BLaER1 (cell line): ENCODE measurements around the gene SLC38A3.
A peak's percentile ranks its signal among the peaks of the same experiment; 100 is the strongest.
"Not testable (repeated sequence)": the region's sequence is repeated elsewhere in the genome, so short reads cannot be mapped to it uniquely, and the experiment has no call there.

Experiments used
- H3K27ac ChIP-seq: shearing (Covaris generic); formaldehyde crosslinking; 2 replicates; pipeline ENCODE4 v1.8.1; 2022
- H3K27me3 ChIP-seq: shearing (Covaris generic); formaldehyde crosslinking; 2 replicates; pipeline ENCODE4 v1.8.1; 2022
- H3K36me3 ChIP-seq: shearing (Covaris generic); formaldehyde crosslinking; 2 replicates; pipeline ENCODE4 v1.8.1; 2022
- H3K4me1 ChIP-seq: shearing (Covaris generic); formaldehyde crosslinking; 2 replicates; pipeline ENCODE4 v1.8.1; 2022
- H3K4me2 ChIP-seq: shearing (Covaris generic); formaldehyde crosslinking; 2 replicates; pipeline ENCODE4 v1.8.1; 2022
- H3K4me3 ChIP-seq: shearing (Covaris generic); formaldehyde crosslinking; 2 replicates; pipeline ENCODE4 v1.8.1; 2022
- H3K9ac ChIP-seq: shearing (Covaris generic); formaldehyde crosslinking; 2 replicates; pipeline ENCODE4 v1.8.1; 2022
- H3K9me3 ChIP-seq: shearing (Covaris generic); formaldehyde crosslinking; 2 replicates; pipeline ENCODE4 v1.8.1; 2022
- H4K20me1 ChIP-seq: shearing (Covaris generic); formaldehyde crosslinking; 2 replicates; pipeline ENCODE4 v1.8.1; 2022
- Cebpa-rat ChIP-seq: shearing (Covaris generic); IDR thresholded peaks from 2 replicates; pipeline ENCODE4 v1.8.1; 2022

The SLC38A3 gene

DNA sequence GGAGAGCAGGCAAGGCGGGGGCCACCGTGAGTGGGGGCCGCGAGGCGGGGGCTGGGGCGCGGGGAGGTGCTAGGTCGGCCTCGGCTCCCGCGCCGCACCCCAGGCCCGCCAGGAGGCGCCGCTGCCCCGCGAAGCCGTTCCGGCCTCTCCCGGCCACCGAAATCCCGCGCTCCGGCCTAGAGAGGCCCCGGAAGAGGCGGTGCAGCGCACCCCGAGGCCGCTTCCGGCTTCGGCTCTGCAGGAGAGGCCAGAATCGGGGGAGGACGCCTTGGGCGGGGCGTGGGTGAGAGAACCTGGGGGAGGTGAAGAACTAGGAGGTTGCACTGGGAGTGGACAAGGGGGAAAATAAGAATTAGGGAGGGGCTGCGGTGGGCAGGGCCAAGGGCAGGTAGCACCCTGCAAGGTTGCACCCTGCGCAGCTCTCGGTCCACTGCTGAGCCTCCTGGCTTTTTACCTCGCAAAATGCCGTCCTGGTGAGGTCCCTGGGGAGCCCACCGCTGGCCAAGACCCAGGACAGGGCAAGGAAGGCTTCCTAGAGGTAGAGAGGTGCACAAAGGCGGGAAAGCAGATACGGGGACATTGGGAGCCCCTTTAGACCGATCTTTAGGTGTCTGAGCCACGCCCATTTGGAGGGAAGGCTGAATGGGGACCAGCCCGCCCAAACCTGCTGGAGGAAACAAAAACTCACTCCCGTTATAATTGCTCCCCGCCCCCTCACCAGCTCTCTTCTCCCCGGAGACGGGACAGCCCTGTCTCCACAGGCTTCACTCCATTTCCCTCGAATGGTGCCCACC is 22.5 kb downstream of the SLC38A3 start:
- no peak for TF ChIP-seq Cebpa-rat
- Histone ChIP-seq H3K9ac (peak overlapping the region; percentile 79), H4K20me1 (no peaks in the 10 kb centered on the region), H3K27me3 (peaks cover 10% of the 10 kb centered on the region; the same call in 1 of the 2 replicates), H3K4me2 (peak overlapping the region; percentile 88), H3K36me3 (no peaks in the 10 kb centered on the region), H3K4me1 (peaks cover 34% of the 10 kb centered on the region), H3K4me3 (peak overlapping the region; percentile 79), H3K9me3 (no peaks in the 10 kb centered on the region), H3K27ac (peak overlapping the region; percentile 74)

GRCh38 chr3:50228184-50228763 is 23.2 kb downstream of the SLC38A3 start:
- peaks cover 34% of the 10 kb centered on the region for H3K4me1 ChIP-seq
- H3K27me3 ChIP-seq = peaks cover 10% of the 10 kb centered on the region; the same call in 1 of the 2 replicates
- peak overlapping the region; percentile 79 for H3K4me3 ChIP-seq
- H3K4me2 ChIP-seq = peak overlapping the region; percentile 88
- H3K9ac ChIP-seq = peak overlapping the region; percentile 79
- not testable (repeated sequence) for H4K20me1 ChIP-seq, H3K9me3 ChIP-seq, H3K36me3 ChIP-seq
- H3K27ac ChIP-seq = peak overlapping the region; percentile 74

DNA sequence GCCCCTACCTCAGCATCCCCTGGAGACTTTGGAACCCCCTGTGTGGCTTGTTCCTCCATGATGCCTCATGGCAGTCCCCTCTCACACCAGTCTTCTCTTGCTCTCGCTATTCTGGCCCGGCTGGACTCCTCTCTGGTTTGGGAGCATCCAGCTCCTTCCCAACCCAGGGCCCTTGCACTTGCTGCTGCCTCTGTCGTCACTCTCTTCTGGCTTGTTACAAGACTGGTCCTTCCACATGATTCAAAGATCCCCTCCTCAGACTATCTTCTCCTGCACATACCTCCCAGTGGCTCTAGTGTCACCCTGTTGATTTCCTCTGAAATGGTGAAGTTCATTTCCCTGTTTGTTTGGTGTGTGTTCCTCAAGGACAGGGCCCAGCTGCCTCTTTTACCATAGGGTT is 24.4 kb downstream of the SLC38A3 start:
- Histone ChIP-seq H3K4me2 (no peak overlapping the region), H3K36me3 (no peaks in the 10 kb centered on the region), H3K4me3 (no peak overlapping the region), H3K27me3 (peaks cover 3% of the 10 kb centered on the region; the same call in 1 of the 2 replicates), H3K4me1 (peaks cover 41% of the 10 kb centered on the region), H4K20me1 (no peaks in the 10 kb centered on the region), H3K27ac (peak overlapping the region; percentile 30; the same call in 1 of the 2 replicates), H3K9ac (no peak overlapping the region), H3K9me3 (no peaks in the 10 kb centered on the region)
- TF ChIP-seq Cebpa-rat = no peak

DNA sequence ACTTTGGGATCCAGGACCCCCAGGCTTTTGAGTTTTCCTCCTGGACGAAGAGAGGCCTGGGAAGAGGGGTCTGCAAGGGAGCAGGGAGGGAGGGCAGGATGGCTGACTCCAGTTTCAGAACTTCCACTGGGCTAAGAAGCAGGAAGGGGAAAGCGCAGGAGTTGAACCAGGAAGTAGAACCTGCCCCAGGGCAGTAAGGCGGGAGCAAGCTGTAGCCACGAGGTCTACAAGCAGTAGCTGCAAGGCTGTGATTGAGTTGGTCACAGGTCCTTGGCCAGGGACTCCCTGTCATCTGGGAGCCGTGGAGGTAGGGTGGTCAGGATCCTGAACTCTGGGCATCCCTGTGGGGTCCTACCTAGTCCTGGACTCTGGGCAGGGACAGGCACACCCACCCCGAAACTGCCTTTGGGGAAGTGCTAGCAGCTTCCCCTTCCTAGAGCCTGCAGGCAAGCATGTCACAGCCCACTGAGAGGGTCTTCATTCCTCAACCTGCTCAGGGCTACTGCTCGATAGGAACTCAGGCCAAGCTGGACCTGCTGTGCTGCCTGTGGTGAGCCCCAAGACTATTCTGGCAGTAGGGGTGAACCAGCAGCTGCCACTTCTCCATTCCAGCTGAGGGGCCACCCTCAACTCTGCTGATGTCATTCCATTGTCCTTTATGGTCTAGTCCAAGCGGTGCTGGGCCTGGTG is 25.2 kb downstream of the SLC38A3 start:
- H3K9ac ChIP-seq = no peak overlapping the region
- H3K4me2 ChIP-seq = no peak overlapping the region
- TF ChIP-seq Cebpa-rat = no peak

GRCh38 chr3:50230794-50231125 is 25.7 kb downstream of the SLC38A3 start:
- Histone ChIP-seq H3K9ac (no peak overlapping the region), H3K36me3 (no peaks in the 10 kb centered on the region), H3K27me3 (no peaks in the 10 kb centered on the region), H3K27ac (no peak overlapping the region), H3K4me2 (no peak overlapping the region), H3K4me3 (no peak overlapping the region), H3K9me3 (no peaks in the 10 kb centered on the region), H4K20me1 (no peaks in the 10 kb centered on the region), H3K4me1 (peaks cover 47% of the 10 kb centered on the region)
- no peak for TF ChIP-seq Cebpa-rat

More for the DNA sequence above, 25.2 kb downstream of the SLC38A3 start:
- no peaks in the 10 kb centered on the region for H3K9me3 ChIP-seq
- peaks cover 49% of the 10 kb centered on the region for H3K4me1 ChIP-seq
- H3K36me3 ChIP-seq = no peaks in the 10 kb centered on the region
- H3K4me3 ChIP-seq = no peak overlapping the region
- H3K27ac ChIP-seq = no peak overlapping the region
- no peaks in the 10 kb centered on the region for H4K20me1 ChIP-seq
- no peaks in the 10 kb centered on the region for H3K27me3 ChIP-seq

DNA sequence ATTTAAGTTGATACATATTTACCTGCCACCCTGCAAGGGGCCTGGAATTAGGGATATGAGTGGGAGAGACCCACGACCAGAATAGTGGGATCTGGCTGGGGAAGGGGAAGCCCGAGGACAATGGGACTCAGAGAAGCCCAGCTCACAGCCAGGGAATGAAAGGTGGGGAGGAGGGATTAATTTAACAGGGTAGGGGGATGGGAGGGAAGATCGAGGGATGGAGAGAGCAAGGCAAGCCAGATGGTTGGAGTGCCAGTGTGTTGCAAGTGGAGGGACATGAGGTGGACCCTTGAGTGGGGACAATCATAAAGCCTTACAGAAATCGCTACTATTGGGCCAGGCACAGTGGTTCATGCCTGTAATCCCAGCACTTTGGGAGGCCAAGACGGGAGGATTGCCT is 26.5 kb downstream of the SLC38A3 start:
- H3K36me3 ChIP-seq = no peaks in the 10 kb centered on the region
- H3K9me3 ChIP-seq = no peaks in the 10 kb centered on the region
- no peaks in the 10 kb centered on the region for H3K27me3 ChIP-seq
- no peak for TF ChIP-seq Cebpa-rat
- H3K27ac ChIP-seq = no peak overlapping the region
- peaks cover 5% of the 10 kb centered on the region for H4K20me1 ChIP-seq
- no peak overlapping the region for H3K4me2 ChIP-seq
- peaks cover 45% of the 10 kb centered on the region for H3K4me1 ChIP-seq
- no peak overlapping the region for H3K9ac ChIP-seq
- H3K4me3 ChIP-seq = no peak overlapping the region

DNA sequence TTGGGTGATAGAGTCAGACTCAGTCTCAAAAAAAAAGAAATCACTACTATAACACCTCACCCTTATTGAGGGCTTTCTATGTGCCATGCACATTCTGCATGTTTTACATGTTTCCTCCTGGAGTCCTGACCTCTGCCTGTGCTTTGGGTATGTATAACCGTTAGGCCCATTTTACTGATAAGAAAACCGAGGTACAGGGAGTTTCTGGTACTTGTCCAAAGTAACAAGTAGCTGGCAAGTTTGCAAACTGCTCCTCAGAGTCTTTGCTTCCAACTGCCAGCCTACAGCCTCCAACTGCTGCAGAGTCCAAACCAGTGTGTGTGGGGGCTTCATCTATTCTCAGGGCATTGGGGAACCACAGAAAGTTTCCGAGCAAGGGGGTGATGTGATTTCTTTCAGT is 27.2 kb downstream of the SLC38A3 start:
- Histone ChIP-seq H3K4me2 (no peak overlapping the region), H3K9ac (no peak overlapping the region), H3K9me3 (no peaks in the 10 kb centered on the region), H3K4me1 (peaks cover 45% of the 10 kb centered on the region), H4K20me1 (peaks cover 13% of the 10 kb centered on the region), H3K4me3 (no peak overlapping the region), H3K27me3 (no peaks in the 10 kb centered on the region), H3K27ac (no peak overlapping the region), H3K36me3 (no peaks in the 10 kb centered on the region)
- TF ChIP-seq Cebpa-rat = no peak

DNA sequence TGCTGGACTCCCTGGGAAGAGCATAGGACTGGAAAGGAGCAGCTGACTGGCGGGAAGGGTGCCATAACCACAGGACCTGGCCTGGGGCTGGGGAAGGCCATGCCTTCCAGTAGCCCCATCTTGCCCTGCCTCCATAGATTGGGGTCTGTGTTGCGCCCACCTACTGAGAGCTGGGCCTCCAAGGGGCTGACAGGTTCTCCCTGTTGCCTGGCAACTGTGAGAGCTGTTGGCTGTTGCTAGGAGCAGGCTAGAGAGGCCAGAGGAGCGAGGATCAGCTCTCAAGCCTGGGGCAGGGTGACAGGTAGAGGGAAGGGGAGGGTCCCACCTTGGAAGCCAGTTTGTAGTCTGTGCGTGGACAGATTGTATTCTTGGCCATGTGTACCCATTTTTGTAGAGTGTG is 28.1 kb downstream of the SLC38A3 start:
- Histone ChIP-seq H3K4me3 (no peak overlapping the region), H3K9ac (no peak overlapping the region), H3K9me3 (no peaks in the 10 kb centered on the region), H4K20me1 (peaks cover 21% of the 10 kb centered on the region), H3K4me1 (peaks cover 41% of the 10 kb centered on the region), H3K27ac (no peak overlapping the region), H3K36me3 (no peaks in the 10 kb centered on the region), H3K4me2 (no peak overlapping the region), H3K27me3 (no peaks in the 10 kb centered on the region)
- no peak for TF ChIP-seq Cebpa-rat

GRCh38 chr3:50235716-50236483 is 30.8 kb downstream of the SLC38A3 start, which contains the start of gene GNAI2:
TSS of gene GNAI2 (plus strand) at chr3:50236204. CDS start at chr3:50236336, 132 bp downstream.
- H3K27me3 ChIP-seq = no peaks in the 10 kb centered on the region
- peak within 1 kb of the TSS; percentile 93 for H3K4me2 ChIP-seq
- H3K9me3 ChIP-seq = no peaks in the 10 kb centered on the region
- H3K27ac ChIP-seq = peak within 1 kb of the TSS; percentile 92
- peaks cover 48% of the 10 kb centered on the region for H4K20me1 ChIP-seq
- H3K4me1 ChIP-seq = peaks cover 46% of the 10 kb centered on the region
- H3K4me3 ChIP-seq = peak within 1 kb of the TSS; percentile 100
- no peak for TF ChIP-seq Cebpa-rat
- H3K36me3 ChIP-seq = peaks cover 21% of the 10 kb centered on the region
- peak within 1 kb of the TSS; percentile 97 for H3K9ac ChIP-seq
